HepG2 (cell line): ENCODE data around the gene HDHD3. TPM values are rescaled to one million over a fixed set of nuclear protein-coding genes. Genes with fewer than 3 reads are reported as not detected.

ENCODE experiments used
- ATAC-seq: fragments of 200-7000 bp; cut with Tn5 transposase; 3 replicates; pipeline ENCODE4 v1.9.1; 2020; ENCODE audit warnings: mild to moderate bottlenecking, moderate library complexity
- BruUV-seq: library from RNA; stranded (reverse); fragments of 400-500 nt; replicated peaks from 2 replicates; lab custom pipeline; 2021; lab: Mats Ljungman, UMichigan
- CTCF ChIA-PET: fragments of 300-600 bp; formaldehyde crosslinking; extraction: SDS; loops from one replicate; lab custom pipeline; 2021; ENCODE audit warnings: low total read pairs, inconsistent platforms, low intra/inter-chr PET ratio; lab: Yijun Ruan, JAX
- POLR2A ChIA-PET: fragments of 350-600 bp; sonication (Branson Sonifier 250); formaldehyde crosslinking; loops from one replicate; lab custom pipeline; 2020; ENCODE audit warnings: antibody characterized with exemption, inconsistent platforms; lab: Yijun Ruan, JAX
- DNase-seq: peaks from one replicate; pipeline ENCODE4 v3.0.0-alpha.2; 2015; ENCODE audit warnings: low spot score
- FAIRE-seq: peaks from 3 replicates; lab custom pipeline; 2011; peaks lifted over from hg19 to GRCh38; lab: Jason Lieb, UNC
- H2AFZ ChIP-seq: one replicate; pipeline ENCODE4 v1.6.1; 2011; ENCODE audit warnings: low read length, inconsistent platforms
- H3K27ac ChIP-seq: fragments of 300-600 bp; 3 replicates; pipeline ENCODE4 v1.8.0; 2011; ENCODE audit warnings: mixed run types, mild to moderate bottlenecking, mixed read lengths, low read length, inconsistent platforms; ENCODE audit not compliant: insufficient read depth; ENCODE audit errors: extremely low read length
- H3K27me3 ChIP-seq, 2 experiments: fragments of 200-600 bp in 1 of 2; 2 replicates in 1 of 2; 3 replicates in 1 of 2; pipeline versions ENCODE4 v1.6.0 to v1.8.0; 2011; ENCODE audit warnings: low read length in 2 of 2, mild to moderate bottlenecking in 2 of 2, moderate library complexity in 2 of 2, inconsistent platforms in 1 of 2; ENCODE audit not compliant: insufficient read depth in 2 of 2, control insufficient read depth in 1 of 2
- H3K36me3 ChIP-seq, 2 experiments: fragments of 200-600 bp in 1 of 2; replicated peaks in 1 of 2; 2 replicates in 1 of 2; 3 replicates in 1 of 2; pipeline versions ENCODE4 v1.5.1 to v1.8.0; 2011; ENCODE audit warnings: low read length in 2 of 2, inconsistent platforms in 1 of 2; ENCODE audit not compliant: insufficient read depth in 2 of 2, control insufficient read depth in 1 of 2
- H3K4me1 ChIP-seq: 2 replicates; pipeline ENCODE4 v1.5.1; 2012; ENCODE audit warnings: low read length, inconsistent platforms; ENCODE audit not compliant: insufficient read depth
- H3K4me2 ChIP-seq: 2 replicates; pipeline ENCODE4 v1.6.0; 2011; ENCODE audit warnings: low read depth, low read length, inconsistent platforms
- H3K4me3 ChIP-seq, 3 experiments: fragments of 200-600 bp in 1 of 3; sonication (generic), shearing (Covaris generic) in 1 of 3; replicated peaks in 1 of 3; 2 replicates each; pipeline ENCODE4 v1.5.1; 2011 to 2016; ENCODE audit warnings: low read length in 3 of 3, inconsistent platforms in 2 of 3, low read depth in 2 of 3, mild to moderate bottlenecking in 2 of 3, control low read depth in 1 of 3, mixed read lengths in 1 of 3; ENCODE audit not compliant: insufficient read depth in 1 of 3
- H3K79me2 ChIP-seq: one replicate; pipeline ENCODE4 v1.6.1; 2011; ENCODE audit warnings: low read length, inconsistent platforms; ENCODE audit not compliant: insufficient read depth
- H3K9ac ChIP-seq: 2 replicates; pipeline ENCODE4 v1.6.0; 2011; ENCODE audit warnings: mild to moderate bottlenecking, low read depth, low read length, inconsistent platforms; ENCODE audit not compliant: insufficient read depth
- H3K9me3 ChIP-seq: 2 replicates; pipeline ENCODE4 v1.5.1; 2012; ENCODE audit warnings: mild to moderate bottlenecking, low read length
- H4K20me1 ChIP-seq: 2 replicates; pipeline ENCODE4 v1.6.0; 2011; ENCODE audit warnings: inconsistent platforms, mild to moderate bottlenecking, low read length, moderate library complexity; ENCODE audit not compliant: insufficient read depth
- HDAC1 ChIP-seq: sonication (generic); formaldehyde crosslinking; IDR thresholded peaks from 2 replicates; pipeline ENCODE4 v1.5.1; 2020; ENCODE audit warnings: mild to moderate bottlenecking, missing genetic modification reagents
- HNF4G ChIP-seq, 2 experiments: sonication (generic) in 1 of 2; formaldehyde crosslinking in 1 of 2; IDR thresholded peaks; 2 replicates each; pipeline versions ENCODE4 v1.4.0 to v1.6.1; 2011 to 2020; ENCODE audit warnings: borderline replicate concordance in 2 of 2, low read depth in 2 of 2, mild to moderate bottlenecking in 2 of 2, low read length in 1 of 2, missing genetic modification reagents in 1 of 2, moderate library complexity in 1 of 2
- RARA ChIP-seq: IDR thresholded peaks from 2 replicates; pipeline ENCODE4 v1.6.1; 2016; ENCODE audit warnings: missing genetic modification reagents, missing compliant biosample characterization
- ZNF746 ChIP-seq: sonication (generic); formaldehyde crosslinking; IDR thresholded peaks from 2 replicates; pipeline ENCODE4 v1.8.0; 2022; ENCODE audit warnings: mild to moderate bottlenecking, missing genetic modification reagents
- WGBS: methylation state at CpG from one replicate; pipeline ENCODE4 v1.1.6; 2017; ENCODE audit warnings: low lambda C conversion rate; 5-methylcytosine and 5-hydroxymethylcytosine counted together
- in situ Hi-C: cut with HindIII; loops from 2 replicates; pipeline ENCODE4 v1.10.0; 2017; ENCODE audit warnings: low pct_unique_long_range_greater_than_20kb; ENCODE audit not compliant: extremely low pct_ligation_motif_present
- intact Hi-C: fragments of 100-400 bp; cut with micrococcal nuclease; formaldehyde crosslinking; loops from one replicate; pipeline ENCODE4 v1.10.0; 2022; ENCODE audit not compliant: unreplicated experiment
- polyA plus RNA-seq, 8 experiments: library from polyadenylated mRNA; depleted of rRNA in 3 of 8; stranded (reverse) in 7 of 8; unstranded in 1 of 8; fragments of >200 nt; fragmentation: Illumina TruSeq in 4 of 8; extraction: Trizol in 4 of 8; gene quantifications; 2 replicates each; pipeline versions ENCODE4 v1.2.1 to v1.2.3, GENCODE V29; 2011 to 2016; ENCODE audit warnings: low read depth in 4 of 8, missing spikeins in 1 of 8, mixed read lengths in 1 of 8; ENCODE audit not compliant: insufficient read depth in 1 of 8
- total RNA-seq, 5 experiments: library from RNA; depleted of rRNA; stranded (reverse); fragments of >200 nt; fragmentation: Illumina TruSeq; extraction: Trizol; gene quantifications; 2 replicates each; pipeline ENCODE4 v1.2.3, GENCODE V29; 2016; ENCODE audit warnings: low read depth in 1 of 5
- TF ChIP-seq, protein P1 (sequence below): sonication (generic); formaldehyde crosslinking; conservative IDR thresholded peaks from 2 replicates; pipeline ENCODE4 v1.4.0; 2020; ENCODE audit warnings: missing genetic modification reagents
- TF ChIP-seq, protein P2 (sequence below): sonication (generic); formaldehyde crosslinking; IDR thresholded peaks from 2 replicates; pipeline ENCODE4 v1.4.0; 2020; ENCODE audit warnings: missing genetic modification reagents, borderline replicate concordance

The HDHD3 gene
- total and polyA plus RNA-seq, 2 of the 13 experiments (the other 11 are each of a cell fraction or from before 2014, with no cell fraction given), result 23.1 to 38.5 TPM

DNA sequence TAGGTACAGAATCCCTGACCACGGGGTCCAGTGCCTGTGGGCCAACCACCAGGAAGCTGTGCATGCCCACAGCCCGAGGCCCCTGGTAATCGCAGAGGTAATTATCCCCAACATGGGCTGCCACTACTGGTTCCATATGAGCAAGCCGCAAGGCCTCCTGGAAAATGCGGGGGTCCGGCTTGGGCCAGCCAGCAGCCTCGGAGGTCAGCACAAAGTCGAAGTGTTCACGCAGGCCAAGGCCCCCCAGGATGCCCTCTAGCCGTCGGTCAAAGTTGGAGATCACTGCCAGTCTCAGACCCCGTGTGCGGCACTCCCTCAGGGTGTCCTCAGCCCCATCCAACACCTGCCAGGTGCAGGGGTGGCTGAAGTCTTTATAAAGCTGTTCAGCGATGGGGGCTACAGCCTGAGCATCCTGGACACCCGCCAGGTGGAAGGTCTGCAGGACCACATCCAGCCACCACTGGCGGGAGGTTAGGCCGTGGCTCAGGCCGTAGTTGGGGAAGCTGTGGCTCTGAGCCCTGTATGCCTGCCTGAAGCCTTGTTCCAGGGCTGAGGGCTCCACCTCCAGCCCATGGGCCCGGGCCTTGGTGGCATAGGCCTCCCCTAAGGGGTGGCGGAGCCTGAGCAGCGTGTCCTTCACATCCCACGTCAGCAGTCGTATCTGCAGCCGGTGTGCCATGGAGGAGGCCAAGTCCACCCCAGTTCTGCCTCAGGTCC lies 3.0 kb downstream of the HDHD3 start (continued):
- TF ChIP-seq, protein P1, sequence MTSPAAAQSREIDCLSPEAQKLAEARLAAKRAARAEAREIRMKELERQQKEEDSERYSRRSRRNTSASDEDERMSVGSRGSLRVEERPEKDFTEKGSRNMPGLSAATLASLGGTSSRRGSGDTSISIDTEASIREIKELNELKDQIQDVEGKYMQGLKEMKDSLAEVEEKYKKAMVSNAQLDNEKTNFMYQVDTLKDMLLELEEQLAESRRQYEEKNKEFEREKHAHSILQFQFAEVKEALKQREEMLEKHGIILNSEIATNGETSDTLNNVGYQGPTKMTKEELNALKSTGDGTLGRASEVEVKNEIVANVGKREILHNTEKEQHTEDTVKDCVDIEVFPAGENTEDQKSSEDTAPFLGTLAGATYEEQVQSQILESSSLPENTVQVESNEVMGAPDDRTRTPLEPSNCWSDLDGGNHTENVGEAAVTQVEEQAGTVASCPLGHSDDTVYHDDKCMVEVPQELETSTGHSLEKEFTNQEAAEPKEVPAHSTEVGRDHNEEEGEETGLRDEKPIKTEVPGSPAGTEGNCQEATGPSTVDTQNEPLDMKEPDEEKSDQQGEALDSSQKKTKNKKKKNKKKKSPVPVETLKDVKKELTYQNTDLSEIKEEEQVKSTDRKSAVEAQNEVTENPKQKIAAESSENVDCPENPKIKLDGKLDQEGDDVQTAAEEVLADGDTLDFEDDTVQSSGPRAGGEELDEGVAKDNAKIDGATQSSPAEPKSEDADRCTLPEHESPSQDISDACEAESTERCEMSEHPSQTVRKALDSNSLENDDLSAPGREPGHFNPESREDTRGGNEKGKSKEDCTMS (CRISPR knock-in tag), result no peak

DNA sequence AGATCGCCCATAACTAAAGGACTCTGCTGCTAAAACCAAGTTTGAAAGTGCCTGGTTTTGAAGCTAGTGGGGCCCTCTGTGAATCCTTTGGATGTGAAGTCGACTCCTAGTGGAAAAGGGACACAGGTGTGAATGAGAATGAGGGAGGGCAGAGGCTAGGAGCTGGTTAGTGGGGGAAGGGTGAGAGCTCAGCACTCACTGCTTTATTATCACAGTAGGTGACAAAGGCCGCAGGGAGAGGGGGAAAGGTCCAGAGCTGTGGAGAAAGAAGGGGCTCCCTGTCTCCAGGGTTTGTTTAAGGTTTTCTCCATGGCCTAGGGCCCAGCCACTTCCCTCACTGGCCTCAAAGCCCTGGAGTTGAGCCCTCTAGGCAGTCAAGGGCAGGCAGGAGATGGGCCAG lies 3.5 kb downstream of the HDHD3 start:
- WGBS, result 57% methylated on average over 3 of the region's 3 CpGs
- H3K27me3 ChIP-seq, result no peaks in the 10 kb centered on the region
- H2AFZ ChIP-seq, result no peak overlapping the region
- H3K36me3 ChIP-seq, result peaks cover 4 to 10% of the 10 kb centered on the region in 2 experiments; a peak in 3 of 5 replicates
- POLR2A ChIA-PET, result interaction anchor here (0.9 to 1.3 kb wide), 6 partner anchors 15 to 33 kb away, joined by 3 to 7 read pairs (median 3); partner anchors contain the start of genes ALAD and WDR31
- H3K4me2 ChIP-seq, result no peak overlapping the region
- no peak overlapping the region for H3K4me3 ChIP-seq
- peaks cover 16% of the 10 kb centered on the region for H4K20me1 ChIP-seq
- FAIRE-seq (no peak), DNase-seq (no peak), ATAC-seq (no peak)
- H3K4me1 ChIP-seq, result peaks cover 74% of the 10 kb centered on the region
- H3K9me3 ChIP-seq, result no peaks in the 10 kb centered on the region
- H3K9ac ChIP-seq, result no peak overlapping the region
- peaks cover 15% of the 10 kb centered on the region for H3K79me2 ChIP-seq
- in situ Hi-C loops (no loop called here), intact Hi-C loops (no loop called here)
- no TSS peak for BruUV-seq
- CTCF ChIA-PET, result no interaction called here
- H3K27ac ChIP-seq, result no peak overlapping the region
- no peak for TF ChIP-seq ZNF746 (CRISPR knock-in tag)
- 0 out of 2 replicates have a peak, but pooled peaks have one; percentile 14 for TF ChIP-seq HNF4G (IDR thresholded peaks at IDR 0.05; ENCODE audit: borderline replicate concordance, low read depth, low read length)
- no peak for TF ChIP-seq HNF4G (CRISPR knock-in tag; IDR thresholded peaks at IDR 0.05; ENCODE audit: borderline replicate concordance, low read depth)
- TF ChIP-seq, protein P2, sequence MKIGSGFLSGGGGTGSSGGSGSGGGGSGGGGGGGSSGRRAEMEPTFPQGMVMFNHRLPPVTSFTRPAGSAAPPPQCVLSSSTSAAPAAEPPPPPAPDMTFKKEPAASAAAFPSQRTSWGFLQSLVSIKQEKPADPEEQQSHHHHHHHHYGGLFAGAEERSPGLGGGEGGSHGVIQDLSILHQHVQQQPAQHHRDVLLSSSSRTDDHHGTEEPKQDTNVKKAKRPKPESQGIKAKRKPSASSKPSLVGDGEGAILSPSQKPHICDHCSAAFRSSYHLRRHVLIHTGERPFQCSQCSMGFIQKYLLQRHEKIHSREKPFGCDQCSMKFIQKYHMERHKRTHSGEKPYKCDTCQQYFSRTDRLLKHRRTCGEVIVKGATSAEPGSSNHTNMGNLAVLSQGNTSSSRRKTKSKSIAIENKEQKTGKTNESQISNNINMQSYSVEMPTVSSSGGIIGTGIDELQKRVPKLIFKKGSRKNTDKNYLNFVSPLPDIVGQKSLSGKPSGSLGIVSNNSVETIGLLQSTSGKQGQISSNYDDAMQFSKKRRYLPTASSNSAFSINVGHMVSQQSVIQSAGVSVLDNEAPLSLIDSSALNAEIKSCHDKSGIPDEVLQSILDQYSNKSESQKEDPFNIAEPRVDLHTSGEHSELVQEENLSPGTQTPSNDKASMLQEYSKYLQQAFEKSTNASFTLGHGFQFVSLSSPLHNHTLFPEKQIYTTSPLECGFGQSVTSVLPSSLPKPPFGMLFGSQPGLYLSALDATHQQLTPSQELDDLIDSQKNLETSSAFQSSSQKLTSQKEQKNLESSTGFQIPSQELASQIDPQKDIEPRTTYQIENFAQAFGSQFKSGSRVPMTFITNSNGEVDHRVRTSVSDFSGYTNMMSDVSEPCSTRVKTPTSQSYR, result peak; percentile 38; the same call in 1 of the 2 replicates
- TF ChIP-seq RARA (CRISPR knock-in tag), result 0 out of 2 replicates have a peak, but pooled peaks have one; percentile 13
- TF ChIP-seq HDAC1 (CRISPR knock-in tag), result 0 out of 2 replicates have a peak, but pooled peaks have one; percentile 31
